PC-9 (cell line): ENCODE measurements around the gene TRPT1.

ENCODE experiments used
- EZH2 ChIP-seq: fragments of 200-600 bp; sonication (generic); IDR thresholded peaks from 2 replicates; pipeline ENCODE4 v1.8.0; 2017; ENCODE audit warnings: antibody characterized with exemption, low read depth
- TF ChIP-seq, protein P1 (sequence below): fragments of 200-600 bp; sonication (generic); conservative IDR thresholded peaks from 2 replicates; pipeline ENCODE4 v1.6.1; 2017; ENCODE audit warnings: mixed run types, antibody characterized with exemption, mild to moderate bottlenecking, moderate library complexity

DNA sequence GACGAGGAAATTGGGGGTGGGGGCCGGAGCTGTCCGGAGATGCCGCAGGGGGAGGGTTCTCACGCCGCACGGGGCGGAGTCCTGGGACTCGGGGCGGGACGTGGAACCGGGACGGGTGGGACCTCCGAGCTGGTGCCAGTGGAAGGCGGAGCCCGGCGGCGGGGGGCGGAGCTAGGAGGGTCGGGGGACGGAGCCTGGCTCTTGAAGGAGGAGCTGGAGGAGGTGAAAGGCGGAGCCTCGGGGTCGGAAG is 15.2 kb upstream of the TRPT1 start:
- TF ChIP-seq, protein P1, sequence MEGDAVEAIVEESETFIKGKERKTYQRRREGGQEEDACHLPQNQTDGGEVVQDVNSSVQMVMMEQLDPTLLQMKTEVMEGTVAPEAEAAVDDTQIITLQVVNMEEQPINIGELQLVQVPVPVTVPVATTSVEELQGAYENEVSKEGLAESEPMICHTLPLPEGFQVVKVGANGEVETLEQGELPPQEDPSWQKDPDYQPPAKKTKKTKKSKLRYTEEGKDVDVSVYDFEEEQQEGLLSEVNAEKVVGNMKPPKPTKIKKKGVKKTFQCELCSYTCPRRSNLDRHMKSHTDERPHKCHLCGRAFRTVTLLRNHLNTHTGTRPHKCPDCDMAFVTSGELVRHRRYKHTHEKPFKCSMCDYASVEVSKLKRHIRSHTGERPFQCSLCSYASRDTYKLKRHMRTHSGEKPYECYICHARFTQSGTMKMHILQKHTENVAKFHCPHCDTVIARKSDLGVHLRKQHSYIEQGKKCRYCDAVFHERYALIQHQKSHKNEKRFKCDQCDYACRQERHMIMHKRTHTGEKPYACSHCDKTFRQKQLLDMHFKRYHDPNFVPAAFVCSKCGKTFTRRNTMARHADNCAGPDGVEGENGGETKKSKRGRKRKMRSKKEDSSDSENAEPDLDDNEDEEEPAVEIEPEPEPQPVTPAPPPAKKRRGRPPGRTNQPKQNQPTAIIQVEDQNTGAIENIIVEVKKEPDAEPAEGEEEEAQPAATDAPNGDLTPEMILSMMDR: no peak
- no peak for TF ChIP-seq EZH2
